OCI-LY3 (cell line): ENCODE data around the gene TGFB1.

ENCODE experiments used
- H2AFZ ChIP-seq: fragments of 200-600, 300-600 bp; shearing (Covaris generic); 2 replicates; pipeline ENCODE4 v1.6.0; 2014; ENCODE audit warnings: antibody characterized with exemption, low read depth, low read length
- H3K27ac ChIP-seq: fragments of 200-600, 300-600 bp; sonication (generic); 2 replicates; pipeline ENCODE4 v1.5.1; 2014; ENCODE audit warnings: mild to moderate bottlenecking, low read length, moderate library complexity, mixed read lengths
- H3K27me3 ChIP-seq: fragments of 200-600, 300-600 bp; sonication (generic); 2 replicates; pipeline ENCODE4 v1.6.1; 2014; ENCODE audit warnings: low read depth, low read length, mixed read lengths
- H3K36me3 ChIP-seq: fragments of 200-600, 300-600 bp; sonication (generic); replicated peaks from 2 replicates; pipeline ENCODE3; 2014; ENCODE audit warnings: low read depth, low read length, mixed read lengths
- H3K4me1 ChIP-seq: fragments of 300-600, 200-600 bp; sonication (generic); 2 replicates; pipeline ENCODE4 v1.6.1; 2014; ENCODE audit warnings: low read length, mixed read lengths
- H3K4me2 ChIP-seq: fragments of 200-600, 300-600 bp; sonication (generic); 2 replicates; pipeline ENCODE4 v1.6.1; 2014; ENCODE audit warnings: low read length, mixed read lengths
- H3K4me3 ChIP-seq: fragments of 300-600, 200-600 bp; sonication (generic); 2 replicates; pipeline ENCODE4 v1.5.1; 2014; ENCODE audit warnings: antibody characterized with exemption, mild to moderate bottlenecking, low read length, moderate library complexity
- H3K79me2 ChIP-seq: fragments of 300-600, 200-600 bp; shearing (Covaris generic); 2 replicates; pipeline ENCODE4 v1.6.1; 2014; ENCODE audit warnings: mild to moderate bottlenecking, low read length, mixed read lengths
- H3K9ac ChIP-seq: fragments of 300-600, 200-600 bp; shearing (Covaris generic); 2 replicates; pipeline ENCODE4 v1.6.0; 2014; ENCODE audit warnings: mild to moderate bottlenecking, low read length, moderate library complexity
- H3K9me3 ChIP-seq: fragments of 200-600, 300-600 bp; shearing (Covaris generic); 2 replicates; pipeline ENCODE4 v1.6.1; 2014; ENCODE audit warnings: low read length, mixed read lengths; ENCODE audit not compliant: insufficient read depth
- H4K20me1 ChIP-seq: fragments of 200-600, 300-600 bp; sonication (generic); 2 replicates; pipeline ENCODE4 v1.6.1; 2016; ENCODE audit warnings: low read length, mixed read lengths; ENCODE audit not compliant: insufficient read depth
- EZH2phosphoT487 ChIP-seq: fragments of 200-600 bp; shearing (Covaris generic); IDR thresholded peaks from 2 replicates; pipeline ENCODE4 v1.6.1; 2018; ENCODE audit warnings: antibody characterized with exemption, mixed run types, low read depth
- TF ChIP-seq, protein P1 (sequence below): fragments of 200-600, 300-600 bp; sonication (generic); IDR thresholded peaks from 2 replicates; pipeline ENCODE4 v1.5.1; 2014; ENCODE audit warnings: antibody characterized with exemption, low read length, low read depth

TGFB1 gene

DNA sequence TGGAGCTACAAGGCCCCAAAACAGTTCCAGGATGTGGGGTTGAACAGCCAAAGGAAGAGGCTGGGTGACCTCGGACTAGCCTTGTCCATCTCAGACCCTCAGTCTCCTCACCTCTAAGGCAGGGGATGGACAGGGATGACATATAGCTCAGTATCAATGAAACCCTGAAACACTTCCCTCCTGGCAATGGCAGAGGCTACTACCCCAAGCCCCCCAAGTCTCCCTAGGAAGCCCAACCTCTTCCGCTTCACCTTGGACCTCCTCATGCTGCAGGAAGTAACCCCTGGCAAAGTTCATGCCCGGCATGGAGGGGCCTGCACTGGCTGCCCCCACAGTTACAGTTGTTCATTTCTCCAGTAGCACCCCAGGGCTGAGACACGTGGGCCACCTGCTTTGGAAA, 33.2 kb downstream of the TGFB1 start:
- no peaks in the 10 kb centered on the region for H3K9me3 ChIP-seq
- TF ChIP-seq, protein P1, sequence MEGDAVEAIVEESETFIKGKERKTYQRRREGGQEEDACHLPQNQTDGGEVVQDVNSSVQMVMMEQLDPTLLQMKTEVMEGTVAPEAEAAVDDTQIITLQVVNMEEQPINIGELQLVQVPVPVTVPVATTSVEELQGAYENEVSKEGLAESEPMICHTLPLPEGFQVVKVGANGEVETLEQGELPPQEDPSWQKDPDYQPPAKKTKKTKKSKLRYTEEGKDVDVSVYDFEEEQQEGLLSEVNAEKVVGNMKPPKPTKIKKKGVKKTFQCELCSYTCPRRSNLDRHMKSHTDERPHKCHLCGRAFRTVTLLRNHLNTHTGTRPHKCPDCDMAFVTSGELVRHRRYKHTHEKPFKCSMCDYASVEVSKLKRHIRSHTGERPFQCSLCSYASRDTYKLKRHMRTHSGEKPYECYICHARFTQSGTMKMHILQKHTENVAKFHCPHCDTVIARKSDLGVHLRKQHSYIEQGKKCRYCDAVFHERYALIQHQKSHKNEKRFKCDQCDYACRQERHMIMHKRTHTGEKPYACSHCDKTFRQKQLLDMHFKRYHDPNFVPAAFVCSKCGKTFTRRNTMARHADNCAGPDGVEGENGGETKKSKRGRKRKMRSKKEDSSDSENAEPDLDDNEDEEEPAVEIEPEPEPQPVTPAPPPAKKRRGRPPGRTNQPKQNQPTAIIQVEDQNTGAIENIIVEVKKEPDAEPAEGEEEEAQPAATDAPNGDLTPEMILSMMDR, result no peak
- TF ChIP-seq EZH2phosphoT487, result no peak
- peaks cover 26% of the 10 kb centered on the region; the same call in 1 of the 2 replicates for H4K20me1 ChIP-seq
- peaks cover 64% of the 10 kb centered on the region for H3K36me3 ChIP-seq
- H3K4me3 ChIP-seq, result no peak overlapping the region
- H3K4me2 ChIP-seq, result no peak overlapping the region
- no peak overlapping the region for H2AFZ ChIP-seq
- H3K79me2 ChIP-seq, result no peaks in the 10 kb centered on the region; the same call in 1 of the 2 replicates
- H3K9ac ChIP-seq, result no peak overlapping the region
- no peak overlapping the region for H3K27ac ChIP-seq
- H3K27me3 ChIP-seq, result no peaks in the 10 kb centered on the region
- no peaks in the 10 kb centered on the region for H3K4me1 ChIP-seq

DNA sequence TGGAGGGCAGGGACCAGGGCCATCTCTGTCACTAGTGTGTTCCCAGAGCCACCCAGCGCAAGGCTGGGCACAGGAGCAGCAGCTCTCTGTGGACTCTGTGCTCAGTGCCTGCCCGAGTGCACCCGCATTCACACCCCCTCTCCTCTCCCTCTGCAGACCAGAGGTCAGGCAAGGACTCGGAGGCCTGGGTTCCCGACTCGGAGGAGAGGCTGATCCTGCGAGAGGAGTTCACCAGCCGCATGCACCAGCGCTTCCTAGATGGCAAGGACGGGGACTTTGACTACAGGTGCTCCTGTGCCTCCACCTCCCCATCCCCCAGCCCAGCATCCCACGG, 33.6 kb downstream of the TGFB1 start:
- H3K27me3 ChIP-seq, result no peaks in the 10 kb centered on the region
- H3K4me2 ChIP-seq, result no peak overlapping the region
- TF ChIP-seq, protein P1, result no peak
- TF ChIP-seq EZH2phosphoT487, result no peak
- peaks cover 24% of the 10 kb centered on the region; the same call in 1 of the 2 replicates for H4K20me1 ChIP-seq
- H3K27ac ChIP-seq, result no peak overlapping the region
- H3K79me2 ChIP-seq, result no peaks in the 10 kb centered on the region
- no peaks in the 10 kb centered on the region for H3K9me3 ChIP-seq
- H3K4me1 ChIP-seq, result no peaks in the 10 kb centered on the region
- no peak overlapping the region for H3K9ac ChIP-seq
- H2AFZ ChIP-seq, result no peak overlapping the region
- H3K36me3 ChIP-seq, result peaks cover 64% of the 10 kb centered on the region
- no peak overlapping the region for H3K4me3 ChIP-seq

DNA sequence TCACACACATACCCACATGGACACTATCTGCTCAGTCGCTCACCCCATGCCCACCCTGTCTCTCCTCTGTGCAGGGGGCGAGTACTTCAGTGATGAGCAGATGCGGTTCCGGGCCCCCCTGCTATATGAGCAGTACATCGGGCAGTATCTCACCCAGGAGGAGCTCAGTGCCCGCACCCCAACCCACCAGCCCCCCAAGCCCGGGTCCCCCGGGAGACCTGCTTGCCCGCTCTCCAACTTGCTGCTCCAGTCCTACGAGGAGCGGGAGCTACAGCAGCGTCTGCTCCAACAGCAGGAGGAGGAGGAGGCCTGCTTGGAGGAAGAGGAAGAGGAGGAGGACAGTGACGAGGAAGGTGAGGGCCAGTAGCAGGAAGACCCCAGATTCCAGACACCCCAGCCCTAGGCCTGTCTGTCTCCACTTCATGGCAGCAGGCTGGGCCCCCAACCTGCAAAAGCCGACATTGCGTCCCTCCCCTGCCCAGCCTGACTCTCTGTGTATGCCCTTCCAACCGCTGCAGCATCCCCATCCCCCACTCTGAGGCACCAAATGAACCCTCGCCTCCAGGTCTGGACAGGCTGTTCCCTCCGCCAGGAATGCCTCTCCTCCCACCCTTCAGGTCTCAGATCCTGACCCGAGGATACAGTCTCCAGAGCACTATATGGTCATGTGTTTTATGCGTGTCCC, 34.1 kb downstream of the TGFB1 start:
- H3K79me2 ChIP-seq, result peaks cover under 1% of the 10 kb centered on the region
- no peak overlapping the region for H3K27ac ChIP-seq
- H3K4me3 ChIP-seq, result no peak overlapping the region
- TF ChIP-seq, protein P1, result no peak
- TF ChIP-seq EZH2phosphoT487, result no peak
- no peaks in the 10 kb centered on the region for H3K4me1 ChIP-seq
- H3K4me2 ChIP-seq, result no peak overlapping the region
- peaks cover 62% of the 10 kb centered on the region for H3K36me3 ChIP-seq
- no peaks in the 10 kb centered on the region for H3K9me3 ChIP-seq
- H4K20me1 ChIP-seq, result peaks cover 19% of the 10 kb centered on the region; the same call in 1 of the 2 replicates
- no peak overlapping the region for H2AFZ ChIP-seq
- H3K27me3 ChIP-seq, result no peaks in the 10 kb centered on the region
- no peak overlapping the region for H3K9ac ChIP-seq

DNA sequence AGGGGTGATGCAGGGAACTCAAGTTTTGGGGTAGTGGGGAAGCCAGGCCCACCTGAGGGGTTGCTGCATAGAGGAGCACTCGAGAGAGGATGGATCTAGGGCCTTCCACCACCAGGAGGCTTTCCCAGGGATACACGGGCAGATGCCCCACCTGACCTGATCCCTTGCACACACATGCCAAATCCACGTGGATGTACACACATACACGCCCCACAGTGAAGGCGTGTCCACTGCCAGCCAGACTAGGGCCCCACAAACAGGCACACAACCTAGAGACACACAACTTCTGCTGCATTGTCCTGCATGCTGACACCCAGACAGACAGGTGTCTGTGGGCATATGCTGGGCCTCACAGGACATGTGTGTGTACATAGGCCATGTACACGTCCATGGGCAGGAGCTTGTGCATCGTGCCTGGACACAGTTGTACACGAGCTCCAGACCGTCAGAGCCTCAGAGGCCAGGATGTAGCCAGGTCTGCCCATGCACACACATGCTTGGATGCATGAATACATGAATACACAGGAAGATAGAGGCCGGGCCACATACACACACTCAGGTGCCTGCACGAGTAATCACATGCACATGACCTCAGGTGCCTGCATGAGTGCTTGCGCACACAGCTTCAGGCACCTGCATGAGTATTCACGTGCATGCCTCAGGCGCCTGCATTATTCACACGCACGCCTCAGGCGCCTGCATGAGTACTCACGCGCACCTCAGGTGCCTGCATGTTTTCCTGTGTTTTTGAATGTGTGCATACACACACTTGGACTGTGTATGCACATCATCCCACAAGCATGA, 34.8 kb downstream of the TGFB1 start:
- Histone ChIP-seq H3K4me2 (no peak overlapping the region), H3K9ac (no peak overlapping the region), H3K9me3 (no peaks in the 10 kb centered on the region), H4K20me1 (peaks cover 17% of the 10 kb centered on the region; the same call in 1 of the 2 replicates), H3K27me3 (no peaks in the 10 kb centered on the region), H3K36me3 (peaks cover 55% of the 10 kb centered on the region), H3K79me2 (peaks cover 3% of the 10 kb centered on the region), H3K4me3 (no peak overlapping the region), H2AFZ (no peak overlapping the region), H3K27ac (no peak overlapping the region), H3K4me1 (no peaks in the 10 kb centered on the region)
- TF ChIP-seq EZH2phosphoT487, result no peak
- TF ChIP-seq, protein P1, result no peak
